ENCODE results near the gene ISL2. TPM values are rescaled to one million over a fixed set of nuclear protein-coding genes. Genes with fewer than 3 reads are reported as not detected.

The ISL2 gene
- total RNA-seq, 1 donor from 2014 or later = 0.38 TPM

DNA sequence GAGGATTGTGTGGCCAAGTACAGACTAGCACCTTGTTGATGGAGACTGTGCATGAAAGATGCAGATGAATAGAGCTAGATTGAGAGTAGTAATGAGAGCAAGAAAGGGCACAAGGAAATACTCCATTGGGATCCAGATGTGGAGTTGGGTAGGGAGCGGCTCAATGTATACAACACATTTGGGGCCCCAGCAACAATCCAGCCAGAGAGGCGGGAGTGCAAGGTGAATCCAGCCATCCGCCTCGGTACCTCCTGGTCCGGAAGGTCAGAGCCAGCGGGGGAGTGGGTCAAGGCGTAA lies 9.0 kb downstream of the ISL2 start:
- H3K36me3 ChIP-seq = no peaks in the 10 kb centered on the region
- no peak overlapping the region for H3K27ac ChIP-seq
- peaks cover 53% of the 10 kb centered on the region for H3K4me1 ChIP-seq
- H3K4me3 ChIP-seq = peak overlapping the region; percentile 49
- ATAC-seq (no peak), DNase-seq (no peak)
- H3K9me3 ChIP-seq = no peaks in the 10 kb centered on the region
- intact Hi-C loops (cut with DNase I) = no loop called here
- TF ChIP-seq CTCF (IDR thresholded peaks at IDR 0.05) = no peak
- peaks cover 86% of the 10 kb centered on the region for H3K27me3 ChIP-seq (ENCODE audit: low read depth)

- Histone ChIP-seq H3K36me3 (no peaks in the 10 kb centered on the region), H3K4me1 (peaks cover 48% of the 10 kb centered on the region), H3K27ac (no peak overlapping the region), H3K27me3 (ENCODE audit: low read depth) (peaks cover 81% of the 10 kb centered on the region), H3K4me3 (peak overlapping the region; percentile 49), H3K9me3 (no peaks in the 10 kb centered on the region)
- peak; percentile 63 for DNase-seq
- ATAC-seq = peak; percentile 52 to 60
- intact Hi-C loops (cut with DNase I) = no loop called here
- TF ChIP-seq CTCF (IDR thresholded peaks at IDR 0.05) = no peak
Observed at GRCh38 chr15:76345880-76346668, 9.5 kb downstream of the ISL2 start.

DNA sequence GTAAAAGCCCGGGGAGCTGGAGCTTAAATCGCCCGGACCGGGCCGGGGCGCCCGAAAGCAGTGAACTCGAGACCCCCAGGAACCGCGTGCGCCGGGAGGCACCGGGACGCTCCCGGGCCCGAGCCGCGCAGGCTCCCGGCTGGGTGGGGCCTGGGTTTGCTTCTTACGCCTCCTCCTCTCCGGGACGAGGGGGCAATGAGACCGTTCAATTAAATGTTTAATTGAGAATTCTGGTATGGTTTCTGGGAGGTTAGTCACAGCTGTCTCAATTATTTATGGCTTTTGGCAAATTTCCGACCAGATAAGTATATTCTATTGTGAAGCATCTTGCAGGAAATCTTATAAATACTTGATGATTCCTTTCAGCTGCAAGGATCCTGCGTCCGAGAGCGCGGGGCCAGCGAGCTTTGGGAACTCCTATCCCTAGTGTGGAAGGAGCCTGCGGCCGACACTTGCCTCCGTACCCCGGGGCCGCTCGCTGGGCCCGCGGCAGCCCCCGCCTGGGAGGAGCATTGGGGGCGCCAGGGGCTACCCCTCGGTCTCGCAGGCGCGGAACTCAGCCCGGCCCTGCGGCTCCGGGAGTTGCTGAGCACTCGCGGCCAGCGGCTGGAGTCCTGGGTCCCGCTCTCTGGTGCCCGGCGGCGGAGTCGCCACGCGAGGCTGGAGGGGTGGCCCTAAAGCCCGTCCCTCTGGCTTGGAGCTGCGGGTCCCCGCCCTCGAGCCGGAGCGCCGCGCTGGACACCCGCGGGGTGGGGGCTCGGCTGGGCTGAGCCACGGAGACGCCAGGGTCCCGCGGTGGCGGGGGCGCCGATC lies 10.3 kb downstream of the ISL2 start:
- intact Hi-C loops (cut with DNase I) = no loop called here
- Histone ChIP-seq H3K27me3 (ENCODE audit: low read depth) (peaks cover 73% of the 10 kb centered on the region), H3K4me3 (peak overlapping the region; percentile 49), H3K36me3 (no peaks in the 10 kb centered on the region), H3K27ac (no peak overlapping the region), H3K9me3 (no peaks in the 10 kb centered on the region), H3K4me1 (peaks cover 40% of the 10 kb centered on the region)
- TF ChIP-seq CTCF (IDR thresholded peaks at IDR 0.05) = no peak
- ATAC-seq (peak; percentile 40 to 47), DNase-seq (no peak)

GRCh38 chr15:76347482-76348055 lies 11.0 kb downstream of the ISL2 start:
- no peak for DNase-seq
- peaks cover 66% of the 10 kb centered on the region for H3K27me3 ChIP-seq (ENCODE audit: low read depth)
- peak overlapping the region; percentile 49 for H3K4me3 ChIP-seq
- TF ChIP-seq CTCF (IDR thresholded peaks at IDR 0.05) = no peak
- intact Hi-C loops (cut with DNase I) = no loop called here
- no peaks in the 10 kb centered on the region for H3K36me3 ChIP-seq
- no peak overlapping the region for H3K27ac ChIP-seq
- no peak for ATAC-seq
- H3K9me3 ChIP-seq = no peaks in the 10 kb centered on the region
- peaks cover 33% of the 10 kb centered on the region for H3K4me1 ChIP-seq

DNA sequence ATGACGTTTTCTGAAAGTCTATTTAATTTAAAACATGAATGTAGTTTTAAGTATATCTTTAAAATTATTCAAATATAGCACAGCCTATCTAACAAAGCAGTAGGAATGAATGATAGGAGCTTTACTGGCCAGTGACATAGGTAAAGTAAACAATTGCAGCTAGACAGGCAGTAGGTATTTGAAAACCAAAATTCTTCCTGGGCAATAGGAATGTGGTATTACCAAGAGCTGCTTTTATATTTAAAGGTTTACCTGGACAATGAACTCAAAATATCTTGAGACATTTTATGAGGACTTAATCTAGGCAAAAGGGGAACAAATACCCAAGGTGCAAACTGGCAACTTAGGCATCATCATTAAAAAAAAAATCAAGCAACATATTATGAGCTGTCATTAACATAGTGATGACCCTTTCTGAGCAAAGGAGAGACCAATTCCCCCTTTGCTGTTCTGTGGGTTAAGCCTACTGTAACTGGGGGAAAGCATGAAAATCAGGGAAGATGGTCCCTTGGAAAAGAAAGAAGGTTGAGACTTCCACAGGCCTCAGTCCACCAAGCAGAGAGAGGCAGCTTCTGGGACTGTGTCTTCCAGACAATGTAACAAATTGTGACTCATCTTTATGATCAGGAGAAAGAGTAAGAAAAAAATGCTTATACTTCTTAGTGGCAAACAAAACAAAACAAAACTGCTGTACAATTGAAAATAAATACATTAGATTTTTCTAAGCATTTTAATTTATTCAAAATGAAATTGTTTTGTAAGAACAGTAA lies 12.9 kb downstream of the ISL2 start:
- no peak for DNase-seq
- ATAC-seq = no peak
- TF ChIP-seq CTCF (IDR thresholded peaks at IDR 0.05) = no peak
- no peaks in the 10 kb centered on the region for H3K36me3 ChIP-seq
- H3K4me3 ChIP-seq = no peak overlapping the region
- H3K9me3 ChIP-seq = no peaks in the 10 kb centered on the region
- H3K4me1 ChIP-seq = peaks cover 23% of the 10 kb centered on the region
- H3K27ac ChIP-seq = no peak overlapping the region
- H3K27me3 ChIP-seq (ENCODE audit: low read depth) = peaks cover 46% of the 10 kb centered on the region
- intact Hi-C loops (cut with DNase I) = no loop called here
